Vagina (tissue), 2 donors: Measurements from ENCODE around the gene NCAN. TPM values are rescaled to one million over a fixed set of nuclear protein-coding genes. Genes with fewer than 3 reads are reported as not detected.
"Not testable (repeated sequence)": the region's sequence is repeated elsewhere in the genome, so short reads cannot be mapped to it uniquely, and the experiment has no call there.

ENCODE experiments used
- DNase-seq, 2 donors: peaks; one replicate each; pipeline ENCODE4 v3.0.0-alpha.2; 2017; ENCODE audit errors: extremely low spot score in 2 of 2
- H3K27ac ChIP-seq: fragments of 200-600 bp; sonication (generic); one replicate; pipeline ENCODE4 v1.5.1; 2019
- H3K27me3 ChIP-seq: fragments of 200-600 bp; sonication (generic); one replicate; pipeline ENCODE4 v1.5.1; 2019
- H3K36me3 ChIP-seq, 2 donors: fragments of 200-600 bp; sonication (generic); one replicate each; pipeline ENCODE4 v1.5.1; 2017 to 2019
- H3K4me1 ChIP-seq: fragments of 200-600 bp; sonication (generic); one replicate; pipeline ENCODE4 v1.5.1; 2019
- H3K4me3 ChIP-seq, 2 donors: fragments of 200-600 bp; sonication (generic); 1 replicate in 1 of 2; 2 replicates in 1 of 2; pipeline ENCODE4 v1.5.1; 2016 to 2019
- H3K9me3 ChIP-seq: fragments of 200-600 bp; sonication (generic); one replicate; pipeline ENCODE4 v1.5.1; 2019
- POLR2A ChIP-seq, 2 donors: fragments of 450-650 bp; IDR thresholded peaks; one replicate each; pipeline ENCODE4 v1.6.1; 2017; ENCODE audit warnings: antibody characterized with exemption in 2 of 2, mild to moderate bottlenecking in 2 of 2, moderate library complexity in 2 of 2
- POLR2AphosphoS5 ChIP-seq, 2 donors: sonication (generic); formaldehyde crosslinking; IDR thresholded peaks; one replicate each; pipeline ENCODE4 v1.9.0; 2017; ENCODE audit warnings: antibody characterized with exemption in 2 of 2, mild to moderate bottlenecking in 2 of 2, low read depth in 1 of 2; ENCODE audit not compliant: insufficient read depth in 1 of 2
- intact Hi-C: fragments of 100-400 bp; cut with DNase I; formaldehyde crosslinking; loops from one replicate; pipeline ENCODE4 v1.15.1; 2023
- total RNA-seq: library from RNA; depleted of rRNA; stranded (reverse); fragments of >200 nt; gene quantifications from one replicate; pipeline ENCODE4 v1.2.3, GENCODE V29; 2016
- TF ChIP-seq, protein P1 (sequence below), 3 experiments: fragments of 450-650 bp in 2 of 3; fragments of 200-600 bp in 1 of 3; sonication (generic) in 1 of 3; IDR thresholded peaks; one replicate each; pipeline ENCODE4 v1.5.1; 2017 to 2019; ENCODE audit warnings: antibody characterized with exemption in 3 of 3, mild to moderate bottlenecking in 2 of 3, moderate library complexity in 2 of 3

Gene NCAN
- total RNA-seq, 1 donor from 2014 or later = not detected

DNA sequence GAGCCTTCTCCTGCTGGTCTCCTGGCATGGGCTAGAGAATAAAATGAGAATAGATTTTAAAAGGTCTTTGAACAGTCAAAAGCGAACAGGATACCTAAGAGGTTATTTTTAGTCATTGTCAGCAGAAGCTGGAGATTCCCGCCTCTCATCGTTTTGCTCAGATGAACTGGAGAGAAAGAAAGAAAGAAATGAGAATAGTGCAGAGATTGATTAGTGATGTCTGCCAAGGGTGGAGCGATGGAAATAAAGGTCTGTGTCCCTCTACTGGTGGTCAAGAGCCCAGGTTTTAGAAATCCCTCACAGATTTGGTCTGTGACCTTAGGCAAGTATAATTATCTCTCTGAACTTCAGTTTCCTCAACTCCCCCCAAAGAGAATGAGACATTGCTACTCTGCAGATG lies 5.3 kb downstream of the NCAN start:
- H3K27ac ChIP-seq = no peak overlapping the region
- intact Hi-C loops = no loop called here
- no peaks in the 10 kb centered on the region for H3K36me3 ChIP-seq
- H3K4me3 ChIP-seq = no peak overlapping the region
- no peaks in the 10 kb centered on the region for H3K4me1 ChIP-seq
- H3K9me3 ChIP-seq = no peaks in the 10 kb centered on the region
- DNase-seq = no peak
- H3K27me3 ChIP-seq = no peaks in the 10 kb centered on the region
- TF ChIP-seq, protein P1, sequence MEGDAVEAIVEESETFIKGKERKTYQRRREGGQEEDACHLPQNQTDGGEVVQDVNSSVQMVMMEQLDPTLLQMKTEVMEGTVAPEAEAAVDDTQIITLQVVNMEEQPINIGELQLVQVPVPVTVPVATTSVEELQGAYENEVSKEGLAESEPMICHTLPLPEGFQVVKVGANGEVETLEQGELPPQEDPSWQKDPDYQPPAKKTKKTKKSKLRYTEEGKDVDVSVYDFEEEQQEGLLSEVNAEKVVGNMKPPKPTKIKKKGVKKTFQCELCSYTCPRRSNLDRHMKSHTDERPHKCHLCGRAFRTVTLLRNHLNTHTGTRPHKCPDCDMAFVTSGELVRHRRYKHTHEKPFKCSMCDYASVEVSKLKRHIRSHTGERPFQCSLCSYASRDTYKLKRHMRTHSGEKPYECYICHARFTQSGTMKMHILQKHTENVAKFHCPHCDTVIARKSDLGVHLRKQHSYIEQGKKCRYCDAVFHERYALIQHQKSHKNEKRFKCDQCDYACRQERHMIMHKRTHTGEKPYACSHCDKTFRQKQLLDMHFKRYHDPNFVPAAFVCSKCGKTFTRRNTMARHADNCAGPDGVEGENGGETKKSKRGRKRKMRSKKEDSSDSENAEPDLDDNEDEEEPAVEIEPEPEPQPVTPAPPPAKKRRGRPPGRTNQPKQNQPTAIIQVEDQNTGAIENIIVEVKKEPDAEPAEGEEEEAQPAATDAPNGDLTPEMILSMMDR (IDR thresholded peaks at IDR 0.05) = no peak
- TF ChIP-seq POLR2A (IDR thresholded peaks at IDR 0.05) = no peak
- no peak for TF ChIP-seq POLR2AphosphoS5 (IDR thresholded peaks at IDR 0.05; ENCODE audit: insufficient read depth in 1 of 2, low read depth in 1 of 2)

DNA sequence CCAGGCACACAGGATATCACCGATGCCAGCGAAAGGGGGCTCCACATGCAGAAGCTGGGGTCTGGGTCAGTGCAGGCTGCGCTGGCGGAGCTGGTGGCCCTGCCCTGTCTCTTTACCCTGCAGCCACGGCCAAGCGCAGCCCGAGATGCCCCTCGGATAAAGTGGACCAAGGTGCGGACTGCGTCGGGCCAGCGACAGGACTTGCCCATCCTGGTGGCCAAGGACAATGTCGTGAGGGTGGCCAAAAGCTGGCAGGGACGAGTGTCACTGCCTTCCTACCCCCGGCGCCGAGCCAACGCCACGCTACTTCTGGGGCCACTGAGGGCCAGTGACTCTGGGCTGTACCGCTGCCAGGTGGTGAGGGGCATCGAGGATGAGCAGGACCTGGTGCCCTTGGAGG lies 7.2 kb downstream of the NCAN start:
- DNase-seq = no peak
- Histone ChIP-seq H3K27ac (no peak overlapping the region), H3K4me1 (no peaks in the 10 kb centered on the region), H3K36me3 (no peaks in the 10 kb centered on the region), H3K27me3 (no peaks in the 10 kb centered on the region), H3K9me3 (no peaks in the 10 kb centered on the region), H3K4me3 (no peak overlapping the region)
- intact Hi-C loops = no loop called here
- TF ChIP-seq POLR2A (IDR thresholded peaks at IDR 0.05) = no peak

DNA sequence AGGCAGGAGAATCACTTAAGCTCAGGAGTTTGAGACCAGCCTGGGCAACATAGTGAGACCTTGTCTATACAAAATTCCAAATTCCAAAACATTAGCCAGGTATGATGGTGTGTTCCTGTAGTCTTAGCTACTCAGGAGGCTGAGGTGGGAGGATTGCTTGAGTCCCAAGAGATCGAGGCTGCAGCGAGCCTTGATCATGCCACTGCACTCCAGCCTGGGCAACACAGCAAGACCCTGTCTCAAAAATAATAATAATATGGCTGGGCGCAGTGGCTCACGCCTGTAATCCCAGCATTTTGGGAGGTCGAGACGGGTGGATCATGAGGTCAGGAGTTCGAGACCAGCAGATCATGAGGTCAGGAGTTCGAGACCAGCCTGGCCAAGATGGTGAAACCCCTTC lies 9.2 kb downstream of the NCAN start:
- H3K27me3 ChIP-seq = not testable (repeated sequence)

DNA sequence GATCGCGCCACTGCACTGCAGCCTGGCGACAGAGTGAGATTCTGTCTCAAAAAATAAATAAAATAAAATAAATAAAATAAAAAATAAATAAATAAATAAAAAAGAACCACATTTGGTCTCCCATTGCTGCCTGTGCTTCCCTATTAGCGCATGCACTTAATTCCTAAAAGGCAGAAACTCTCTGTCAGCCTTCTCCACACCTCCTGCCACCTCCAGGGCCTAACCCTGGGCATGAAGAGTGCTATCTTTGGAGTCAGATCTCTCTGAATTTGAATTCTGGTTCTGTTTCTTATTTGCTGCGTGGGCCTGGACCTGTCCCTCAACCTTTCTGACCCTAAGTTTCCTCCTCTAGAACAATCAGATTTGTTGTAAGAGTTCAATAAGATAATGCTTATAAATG lies 11.3 kb downstream of the NCAN start:
- no peak overlapping the region for H3K27ac ChIP-seq
- H3K4me3 ChIP-seq = no peak overlapping the region
- H3K36me3 ChIP-seq = no peaks in the 10 kb centered on the region
- H3K4me1 ChIP-seq = peaks cover 11% of the 10 kb centered on the region
- TF ChIP-seq POLR2A (IDR thresholded peaks at IDR 0.05) (no peak), POLR2AphosphoS5 (IDR thresholded peaks at IDR 0.05; ENCODE audit: insufficient read depth in 1 of 2, low read depth in 1 of 2) (no peak)
- TF ChIP-seq, protein P1 (IDR thresholded peaks at IDR 0.05) = no peak
- no peaks in the 10 kb centered on the region for H3K27me3 ChIP-seq
- DNase-seq = no peak
- intact Hi-C loops = no loop called here
- no peaks in the 10 kb centered on the region for H3K9me3 ChIP-seq

More for the DNA sequence above, 9.2 kb downstream of the NCAN start:
- DNase-seq, H3K36me3 ChIP-seq, H3K27ac ChIP-seq, H3K9me3 ChIP-seq, intact Hi-C loops, H3K4me3 ChIP-seq: not testable (repeated sequence)
- H3K4me1 ChIP-seq = peaks cover 11% of the 10 kb centered on the region

DNA sequence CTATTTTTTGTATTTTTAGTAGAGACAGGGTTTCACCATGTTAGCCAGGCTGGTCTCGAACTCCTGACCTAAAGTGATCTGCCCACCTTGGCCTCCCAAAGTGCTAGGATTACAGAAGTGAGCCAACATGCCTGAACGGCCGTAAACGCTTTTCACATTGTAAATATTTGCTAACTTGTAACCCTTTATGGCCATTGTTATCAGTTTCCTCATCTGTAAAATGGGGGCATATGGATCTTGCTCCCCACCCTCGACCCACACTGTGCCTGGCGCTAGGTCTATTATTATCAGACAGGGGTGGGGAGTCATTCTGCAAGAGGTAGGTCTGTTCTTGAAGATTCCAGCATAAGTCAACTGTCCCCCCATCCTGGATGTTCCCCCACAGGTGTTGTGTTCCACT lies 11.9 kb downstream of the NCAN start:
- intact Hi-C loops = no loop called here
- Histone ChIP-seq H3K4me1 (peaks cover 11% of the 10 kb centered on the region), H3K9me3 (no peaks in the 10 kb centered on the region), H3K36me3 (no peaks in the 10 kb centered on the region), H3K27ac (no peak overlapping the region), H3K27me3 (no peaks in the 10 kb centered on the region), H3K4me3 (no peak overlapping the region)
- TF ChIP-seq POLR2A (IDR thresholded peaks at IDR 0.05) (no peak), POLR2AphosphoS5 (IDR thresholded peaks at IDR 0.05; ENCODE audit: insufficient read depth in 1 of 2, low read depth in 1 of 2) (no peak)
- TF ChIP-seq, protein P1 (IDR thresholded peaks at IDR 0.05) = no peak
- no peak for DNase-seq

DNA sequence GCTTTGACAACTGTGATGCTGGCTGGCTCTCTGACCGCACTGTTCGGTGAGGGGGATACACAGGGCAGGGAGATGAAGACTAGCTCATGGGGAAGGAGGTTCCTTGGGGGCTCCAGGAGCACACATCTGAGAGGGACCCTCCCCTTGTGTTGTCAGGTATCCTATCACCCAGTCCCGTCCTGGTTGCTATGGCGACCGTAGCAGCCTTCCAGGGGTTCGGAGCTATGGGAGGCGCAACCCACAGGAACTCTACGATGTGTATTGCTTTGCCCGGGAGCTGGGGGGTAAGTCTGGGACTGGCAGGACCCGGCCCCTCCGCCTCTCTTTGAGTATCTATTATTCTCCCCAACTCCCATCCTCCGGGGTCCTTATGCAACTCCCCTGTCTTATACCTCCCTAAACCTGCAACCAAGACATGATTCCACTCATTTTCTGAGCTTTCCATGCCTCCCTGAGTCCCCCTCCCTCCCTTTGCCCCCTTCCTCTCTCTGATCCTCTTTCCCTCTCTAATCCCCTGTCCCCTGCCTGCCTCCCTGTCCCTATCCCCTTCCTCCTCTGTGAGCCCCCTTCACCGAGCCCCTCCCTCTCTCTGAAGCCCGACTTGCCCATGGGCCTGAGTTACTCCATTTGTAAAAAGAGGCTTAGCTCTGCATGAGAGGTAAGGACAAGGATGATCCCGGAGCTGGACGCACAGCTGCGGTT lies 12.5 kb downstream of the NCAN start:
- no peak for DNase-seq
- Histone ChIP-seq H3K4me1 (peaks cover 11% of the 10 kb centered on the region), H3K4me3 (peak overlapping the region in 1 of 2 donors; percentile 44), H3K27me3 (no peaks in the 10 kb centered on the region), H3K36me3 (no peaks in the 10 kb centered on the region), H3K9me3 (no peaks in the 10 kb centered on the region), H3K27ac (no peak overlapping the region)
- intact Hi-C loops = no loop called here
- TF ChIP-seq, protein P1 (IDR thresholded peaks at IDR 0.05) = no peak
- TF ChIP-seq POLR2AphosphoS5 (IDR thresholded peaks at IDR 0.05; ENCODE audit: insufficient read depth in 1 of 2, low read depth in 1 of 2) = no peak
- no peak for TF ChIP-seq POLR2A (IDR thresholded peaks at IDR 0.05)
